ENCODE measurements around the gene ADAT2. TPM values are rescaled to one million over a fixed set of nuclear protein-coding genes. Genes with fewer than 3 reads are reported as not detected.

The ADAT2 gene
- total RNA-seq = 10 to 100 TPM in 1 of 2 donors, 1 to 10 TPM in 1; 8.7 to 10.6 TPM
- 10.5 TPM for polyA plus RNA-seq (2013, experiment 1 of 2)
- polyA plus RNA-seq (2013, experiment 2 of 2) = 8.4 TPM
- long read RNA-seq, experiment 1, partial matches to known transcripts = 0 of 5 reads
- long read RNA-seq, experiment 1, other reads (novel, unspliced or antisense) = 3 of 5 reads
- long read RNA-seq, experiment 2, full-length matches to known transcripts = 7 of 12 reads
- long read RNA-seq, experiment 2, partial matches to known transcripts = 1 of 12 reads
- long read RNA-seq, experiment 2, other reads (novel, unspliced or antisense) = 4 of 12 reads
- long read RNA-seq, experiment 3, transcript ADAT2-201 (6 exons, 2,065 nt) = major isoform, 16 of 20 reads
- long read RNA-seq, experiment 3, partial matches to known transcripts = 2 of 20 reads
- long read RNA-seq, experiment 3, other reads (novel, unspliced or antisense) = 2 of 20 reads
- long read RNA-seq, experiment 4, transcript ADAT2-201 (6 exons, 2,065 nt) = major isoform, 5 of 8 reads
- long read RNA-seq, experiment 4, partial matches to known transcripts = 1 of 8 reads
- long read RNA-seq, experiment 4, other reads (novel, unspliced or antisense) = 2 of 8 reads

DNA sequence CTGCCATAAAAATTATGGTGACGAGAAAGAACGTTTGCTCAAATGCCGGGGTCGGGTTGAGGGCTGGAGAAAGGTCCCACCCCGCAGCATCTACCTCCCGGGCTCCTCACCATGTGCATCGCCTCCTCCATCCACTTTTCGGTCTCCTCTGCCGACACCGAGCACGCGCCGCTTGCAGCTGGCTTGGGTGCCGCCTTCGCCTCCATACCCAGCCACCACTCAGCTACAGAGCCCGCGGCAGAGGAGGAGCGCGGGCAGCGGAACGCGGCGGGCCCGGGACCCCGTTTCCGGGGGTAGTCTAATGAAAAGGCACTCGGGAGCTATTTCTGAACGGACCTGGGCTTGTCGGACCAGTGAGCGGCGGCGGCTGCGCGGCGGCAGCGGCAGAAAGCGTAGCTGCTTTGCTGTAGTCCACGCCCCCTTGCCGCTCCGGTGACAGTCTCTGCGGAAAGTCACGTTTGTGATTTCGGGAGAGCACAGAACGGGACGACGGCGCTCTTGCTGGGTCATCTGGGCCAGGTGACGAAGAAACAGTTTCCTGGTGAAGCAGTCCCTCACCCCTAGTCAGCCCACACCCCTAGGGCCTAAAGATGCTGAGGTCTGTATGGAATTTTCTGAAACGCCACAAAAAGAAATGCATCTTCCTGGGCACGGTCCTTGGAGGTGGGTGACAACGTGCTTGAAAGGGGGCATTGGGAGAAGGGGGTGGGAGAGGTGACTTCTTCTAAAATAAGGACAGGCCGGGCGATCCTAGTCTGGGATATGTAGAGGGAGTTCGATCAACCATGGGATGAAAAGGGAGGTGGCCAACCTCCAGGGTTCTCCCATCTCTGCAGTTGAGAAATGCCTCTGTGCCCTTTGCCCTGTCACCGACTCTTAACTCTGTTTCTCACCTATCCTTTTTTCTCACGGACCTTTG is at the start of gene ADAT2, which contains the start of gene PEX3:
Gene ADAT2 (minus strand): TSS at position 243 of the 919 bp plus-strand sequence. CDS start 37 bp downstream, at position 206.
Gene PEX3 (plus strand): TSS at position 353 of the 919 bp plus-strand sequence. CDS start 238 bp downstream, at position 591.
- peak within 1 kb of the TSS; percentile 30 for H3K27ac ChIP-seq (ENCODE audit: low read depth, low read length)
- peak within 1 kb of the TSS; percentile 96 for H3K4me3 Mint-ChIP-seq
- peak within 1 kb of the TSS; percentile 89 for H3K9ac ChIP-seq (ENCODE audit: extremely low read depth, low read length, poor library complexity, severe bottlenecking)
- H3K27ac Mint-ChIP-seq = peak within 1 kb of the TSS; percentile 94
- no peaks in the 10 kb centered on the region for H3K9me3 Mint-ChIP-seq
- H3K27me3 ChIP-seq (ENCODE audit: control insufficient read depth, insufficient read depth, low read length, poor library complexity, severe bottlenecking) = no peaks in the 10 kb centered on the region
- TF ChIP-seq CTCF (conservative IDR thresholded peaks at IDR 0.05) = no peak
- WGBS, 2 experiments (ENCODE audit: insufficient coverage in 1 of 2, insufficient read length in 1 of 2) = 0 to 2% methylated on average over 26 to 56 of the region's 56 CpGs
- peaks cover 5% of the 10 kb centered on the region for H3K4me1 ChIP-seq (ENCODE audit: control insufficient read depth, insufficient read depth, low read length)
- no peaks in the 10 kb centered on the region for H3K27me3 Mint-ChIP-seq (ENCODE audit: insufficient read depth)
- peak within 1 kb of the TSS; percentile 99 for H3K4me3 ChIP-seq (ENCODE audit: low read length)
- no peaks in the 10 kb centered on the region for H3K9me3 ChIP-seq (ENCODE audit: control insufficient read depth, low read length)
- no peaks in the 10 kb centered on the region for H3K36me3 Mint-ChIP-seq (ENCODE audit: low read depth)
- H3K4me1 Mint-ChIP-seq = peaks cover 10% of the 10 kb centered on the region
- H3K36me3 ChIP-seq (ENCODE audit: control insufficient read depth, insufficient read depth, low read length) = no peaks in the 10 kb centered on the region
- peak; percentile 97 for DNase-seq

- no peak overlapping the region for H3K9ac ChIP-seq (ENCODE audit: extremely low read depth, low read length, poor library complexity, severe bottlenecking)
- WGBS, 2 experiments (ENCODE audit: insufficient coverage in 1 of 2, insufficient read length in 1 of 2) = 89 to 93% methylated on average over 4 of the region's 4 CpGs
Observed at GRCh38 chr6:143498428-143498827, 47.9 kb upstream of the ADAT2 start.

More at GRCh38 chr6:143498428-143498827, 47.9 kb upstream of the ADAT2 start:
- H3K9me3 ChIP-seq (ENCODE audit: control insufficient read depth, low read length) = no peaks in the 10 kb centered on the region
- H3K27ac Mint-ChIP-seq = peak overlapping the region; percentile 15
- DNase-seq = no peak
- no peak for TF ChIP-seq CTCF (conservative IDR thresholded peaks at IDR 0.05)
- H3K27me3 Mint-ChIP-seq (ENCODE audit: insufficient read depth) = no peaks in the 10 kb centered on the region
- no peaks in the 10 kb centered on the region for H3K9me3 Mint-ChIP-seq
- peaks cover 58% of the 10 kb centered on the region for H3K36me3 ChIP-seq (ENCODE audit: control insufficient read depth, insufficient read depth, low read length)
- H3K4me1 Mint-ChIP-seq = peaks cover 7% of the 10 kb centered on the region
- H3K27me3 ChIP-seq (ENCODE audit: control insufficient read depth, insufficient read depth, low read length, poor library complexity, severe bottlenecking) = no peaks in the 10 kb centered on the region
- H3K27ac ChIP-seq (ENCODE audit: low read depth, low read length) = no peak overlapping the region
- H3K4me3 Mint-ChIP-seq = no peak overlapping the region
- H3K4me3 ChIP-seq (ENCODE audit: low read length) = no peak overlapping the region
- no peaks in the 10 kb centered on the region for H3K4me1 ChIP-seq (ENCODE audit: control insufficient read depth, insufficient read depth, low read length)
- peaks cover 54% of the 10 kb centered on the region for H3K36me3 Mint-ChIP-seq (ENCODE audit: low read depth)
